Transverse colon (tissue), 4 donors: ENCODE results near the gene FAM120A. TPM values are rescaled to one million over a fixed set of nuclear protein-coding genes. Genes with fewer than 3 reads are reported as not detected.

ENCODE experiments used
- DNase-seq: peaks from one replicate; pipeline ENCODE4 v3.0.0-alpha.2; 2019
- H3K27ac ChIP-seq, 4 donors: fragments of 200-600 bp; sonication (generic); 2 replicates each; pipeline ENCODE4 v1.5.1; 2016 to 2018; ENCODE audit warnings: inconsistent platforms in 4 of 4
- H3K27me3 ChIP-seq: fragments of 200-600 bp; sonication (generic); 2 replicates; pipeline ENCODE4 v1.5.1; 2017; ENCODE audit warnings: inconsistent platforms
- H3K36me3 ChIP-seq, 4 donors: fragments of 200-600 bp; sonication (generic); 2 replicates each; pipeline ENCODE4 v1.5.1; 2017 to 2019; ENCODE audit warnings: inconsistent platforms in 4 of 4
- H3K4me1 ChIP-seq, 4 donors: fragments of 200-600 bp; sonication (generic); 2 replicates each; pipeline ENCODE4 v1.5.1; 2017 to 2020; ENCODE audit warnings: inconsistent platforms in 4 of 4
- H3K4me3 ChIP-seq, 4 donors: fragments of 200-600 bp; sonication (generic); 1 replicate in 1 of 4; 2 replicates in 3 of 4; pipeline versions ENCODE4 v1.5.1 to v1.6.1; 2017 to 2019; ENCODE audit warnings: inconsistent platforms in 4 of 4
- H3K9me3 ChIP-seq, 2 donors: fragments of 200-600 bp; sonication (generic); 2 replicates each; pipeline ENCODE4 v1.5.1; 2017 to 2019; ENCODE audit warnings: inconsistent platforms in 2 of 2
- EP300 ChIP-seq: sonication (generic); formaldehyde crosslinking; IDR thresholded peaks from one replicate; pipeline ENCODE4 v1.6.1; 2017; ENCODE audit warnings: antibody characterized with exemption, low read depth
- POLR2A ChIP-seq: fragments of 450-650 bp; IDR thresholded peaks from one replicate; pipeline ENCODE4 v1.6.1; 2016; ENCODE audit warnings: antibody characterized with exemption, mild to moderate bottlenecking, moderate library complexity
- POLR2AphosphoS5 ChIP-seq, 3 donors: sonication (generic); formaldehyde crosslinking; IDR thresholded peaks; one replicate each; pipeline ENCODE4 v1.6.1; 2016; ENCODE audit warnings: antibody characterized with exemption in 3 of 3
- WGBS, 2 donors: methylation state at CpG; one replicate each; pipeline ENCODE4 v1.1.5; 2018; ENCODE audit warnings: low coverage in 1 of 2; 5-methylcytosine and 5-hydroxymethylcytosine counted together
- in situ Hi-C, 4 donors: fragments of 200-750 bp; cut with MboI; loops; one replicate each; pipeline versions ENCODE4 v1.15.0 to v1.15.1; 2017; ENCODE audit warnings: low sequenced_read_pairs in 3 of 4, low pct_ligation_motif_present in 1 of 4, low pct_unique_long_range_greater_than_20kb in 1 of 4
- intact Hi-C: fragments of 100-400 bp; cut with DNase I; formaldehyde crosslinking; loops from one replicate; pipeline ENCODE4 v1.15.1; 2023; ENCODE audit warnings: low total_unique reads
- total RNA-seq, 4 donors: library from RNA; depleted of rRNA; stranded (reverse); fragments of >200 nt; gene quantifications; one replicate each; pipeline ENCODE4 v1.1.0, GENCODE V29; 2016
- TF ChIP-seq, protein P1 (sequence below), 5 experiments: fragments of 200-600 bp in 3 of 5; fragments of 450-650 bp in 2 of 5; sonication (generic) in 3 of 5; IDR thresholded peaks; 1 replicate in 2 of 5; 2 replicates in 3 of 5; pipeline ENCODE4 v1.5.1; 2016 to 2017; ENCODE audit warnings: antibody characterized with exemption in 5 of 5, inconsistent platforms in 3 of 5, mild to moderate bottlenecking in 2 of 5, moderate library complexity in 1 of 5

Gene FAM120A
- total RNA-seq, 4 donors from 2014 or later, result 122 to 244 (median 180) TPM

GRCh38 chr9:93606187-93606586 lies 154.7 kb downstream of the FAM120A start:
- no peaks in the 10 kb centered on the region for H3K4me1 ChIP-seq
- peaks cover 0 to 20% of the 10 kb centered on the region in 2 donors for H3K9me3 ChIP-seq
- no peak for DNase-seq
- WGBS, 2 donors, result 74 to 88% methylated on average over 1 to 3 of the region's 3 CpGs
- TF ChIP-seq, protein P1, sequence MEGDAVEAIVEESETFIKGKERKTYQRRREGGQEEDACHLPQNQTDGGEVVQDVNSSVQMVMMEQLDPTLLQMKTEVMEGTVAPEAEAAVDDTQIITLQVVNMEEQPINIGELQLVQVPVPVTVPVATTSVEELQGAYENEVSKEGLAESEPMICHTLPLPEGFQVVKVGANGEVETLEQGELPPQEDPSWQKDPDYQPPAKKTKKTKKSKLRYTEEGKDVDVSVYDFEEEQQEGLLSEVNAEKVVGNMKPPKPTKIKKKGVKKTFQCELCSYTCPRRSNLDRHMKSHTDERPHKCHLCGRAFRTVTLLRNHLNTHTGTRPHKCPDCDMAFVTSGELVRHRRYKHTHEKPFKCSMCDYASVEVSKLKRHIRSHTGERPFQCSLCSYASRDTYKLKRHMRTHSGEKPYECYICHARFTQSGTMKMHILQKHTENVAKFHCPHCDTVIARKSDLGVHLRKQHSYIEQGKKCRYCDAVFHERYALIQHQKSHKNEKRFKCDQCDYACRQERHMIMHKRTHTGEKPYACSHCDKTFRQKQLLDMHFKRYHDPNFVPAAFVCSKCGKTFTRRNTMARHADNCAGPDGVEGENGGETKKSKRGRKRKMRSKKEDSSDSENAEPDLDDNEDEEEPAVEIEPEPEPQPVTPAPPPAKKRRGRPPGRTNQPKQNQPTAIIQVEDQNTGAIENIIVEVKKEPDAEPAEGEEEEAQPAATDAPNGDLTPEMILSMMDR (IDR thresholded peaks at IDR 0.05), result no peak
- TF ChIP-seq EP300 (no peak), POLR2AphosphoS5 (IDR thresholded peaks at IDR 0.05) (no peak)
- H3K36me3 ChIP-seq, result no peaks in the 10 kb centered on the region
- intact Hi-C loops (no loop called here), in situ Hi-C loops (no loop called here)
- no peaks in the 10 kb centered on the region for H3K27me3 ChIP-seq
- no peak overlapping the region for H3K27ac ChIP-seq
- H3K4me3 ChIP-seq, result no peak overlapping the region

GRCh38 chr9:93610206-93610605 lies 158.7 kb downstream of the FAM120A start:
- TF ChIP-seq POLR2AphosphoS5 (IDR thresholded peaks at IDR 0.05), result no peak
- TF ChIP-seq EP300, result no peak
- no peak for TF ChIP-seq POLR2A
- TF ChIP-seq, protein P1 (IDR thresholded peaks at IDR 0.05), result no peak
- in situ Hi-C loops, result no loop called here
- intact Hi-C loops, result no loop called here
- DNase-seq, result no peak
- Histone ChIP-seq H3K9me3 (peaks cover 0 to 20% of the 10 kb centered on the region in 2 donors), H3K27me3 (no peaks in the 10 kb centered on the region), H3K4me3 (no peak overlapping the region), H3K4me1 (peaks cover 0 to 20% (median 13%) of the 10 kb centered on the region in 4 donors), H3K27ac (no peak overlapping the region), H3K36me3 (no peaks in the 10 kb centered on the region)
- WGBS, 2 donors, result 90 to 100% methylated on average over 1 of the region's 1 CpG

- no peak overlapping the region for H3K4me3 ChIP-seq
- H3K27me3 ChIP-seq, result no peaks in the 10 kb centered on the region
- 38 to 58% methylated on average over 1 to 2 of the region's 2 CpGs for WGBS, 2 donors
- in situ Hi-C loops (no loop called here), intact Hi-C loops (no loop called here)
- DNase-seq, result no peak
- H3K4me1 ChIP-seq, result peaks cover 1 to 20% (median 13%) of the 10 kb centered on the region in 4 donors
- no peaks in the 10 kb centered on the region for H3K36me3 ChIP-seq
- H3K27ac ChIP-seq, result no peak overlapping the region
- TF ChIP-seq EP300 (no peak), POLR2AphosphoS5 (IDR thresholded peaks at IDR 0.05) (no peak), POLR2A (no peak)
- TF ChIP-seq, protein P1 (IDR thresholded peaks at IDR 0.05), result no peak
- peaks cover 0 to 20% of the 10 kb centered on the region in 2 donors for H3K9me3 ChIP-seq
Measured at GRCh38 chr9:93612052-93612795, 160.7 kb downstream of the FAM120A start.

DNA sequence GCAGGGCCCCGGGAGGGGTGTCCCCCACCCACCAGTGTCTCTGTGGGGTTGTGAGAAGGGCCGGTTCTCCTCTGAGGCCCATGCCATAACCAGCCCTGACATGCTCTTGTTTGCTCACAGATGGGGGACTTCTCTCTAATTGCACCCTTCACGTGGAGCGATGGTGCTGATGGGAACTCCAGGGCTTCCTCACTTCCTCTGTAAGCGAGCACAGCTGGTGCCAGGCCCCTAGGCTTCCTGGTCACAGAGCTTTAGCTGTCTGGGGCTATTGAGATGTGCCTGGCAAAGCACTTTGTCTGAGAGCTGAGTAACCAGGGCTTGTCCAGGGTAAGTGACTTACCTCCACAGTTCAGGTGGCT lies 161.3 kb downstream of the FAM120A start:
- TF ChIP-seq POLR2AphosphoS5 (IDR thresholded peaks at IDR 0.05), result no peak
- TF ChIP-seq, protein P1 (IDR thresholded peaks at IDR 0.05), result no peak
- no peak for TF ChIP-seq POLR2A
- no peak for TF ChIP-seq EP300
- intact Hi-C loops, result no loop called here

More for the DNA sequence above, 161.3 kb downstream of the FAM120A start:
- Histone ChIP-seq H3K27me3 (no peaks in the 10 kb centered on the region), H3K9me3 (peaks cover 0 to 20% of the 10 kb centered on the region in 2 donors), H3K36me3 (no peaks in the 10 kb centered on the region), H3K4me1 (peaks cover 3 to 20% (median 13%) of the 10 kb centered on the region in 4 donors), H3K27ac (no peak overlapping the region), H3K4me3 (no peak overlapping the region)
- in situ Hi-C loops, result no loop called here
- no peak for DNase-seq
- 50% methylated on average over 5 of the region's 5 CpGs; no CpG with 5 or more reads in 1 of the 2 donors for WGBS, 2 donors
